Lung (tissue), 12 donors: ENCODE results near the gene RAB27B. TPM values are rescaled to one million over a fixed set of nuclear protein-coding genes. Genes with fewer than 3 reads are reported as not detected.

Experiments
- ATAC-seq: fragments of 200-7000 bp; cut with Tn5 transposase; one replicate; pipeline ENCODE4 v1.9.1; 2020; ENCODE audit warnings: moderate number of reproducible peaks; ENCODE audit not compliant: insufficient read depth, low FRiP score
- DNase-seq, 3 donors: peaks; one replicate each; pipeline ENCODE4 v3.0.0-alpha.2; 2013 to 2017
- H3K27ac ChIP-seq, 2 donors: one replicate each; pipeline ENCODE4 v1.5.1; 2013; ENCODE audit warnings: mild to moderate bottlenecking in 2 of 2, moderate library complexity in 2 of 2, control low read depth in 1 of 2, inconsistent platforms in 1 of 2, low read depth in 1 of 2, low read length in 1 of 2
- H3K27me3 ChIP-seq, 3 donors: one replicate each; pipeline ENCODE4 v1.5.1; 2013; ENCODE audit warnings: low read length in 2 of 3; ENCODE audit not compliant: control insufficient read depth in 3 of 3, insufficient read depth in 3 of 3
- H3K36me3 ChIP-seq, 4 donors: one replicate each; pipeline ENCODE4 v1.5.1; 2013; ENCODE audit warnings: low read length in 4 of 4, mild to moderate bottlenecking in 1 of 4, moderate library complexity in 1 of 4; ENCODE audit not compliant: control insufficient read depth in 4 of 4, insufficient read depth in 4 of 4
- H3K4me1 ChIP-seq, 5 donors: one replicate each; pipeline ENCODE4 v1.5.1; 2013; ENCODE audit warnings: low read length in 5 of 5, mild to moderate bottlenecking in 2 of 5, moderate library complexity in 1 of 5; ENCODE audit not compliant: control insufficient read depth in 5 of 5, insufficient read depth in 5 of 5
- H3K4me3 ChIP-seq: one replicate; pipeline ENCODE4 v1.5.1; 2013; ENCODE audit warnings: mild to moderate bottlenecking, control low read depth, moderate library complexity
- H3K9ac ChIP-seq, 2 donors: one replicate each; pipeline ENCODE4 v1.5.1; 2013; ENCODE audit warnings: low read length in 2 of 2, control low read depth in 1 of 2; ENCODE audit not compliant: insufficient read depth in 1 of 2
- H3K9me3 ChIP-seq, 4 donors: one replicate each; pipeline ENCODE4 v1.5.1; 2013; ENCODE audit warnings: low read length in 3 of 4, mild to moderate bottlenecking in 1 of 4, moderate library complexity in 1 of 4; ENCODE audit not compliant: control insufficient read depth in 4 of 4, insufficient read depth in 3 of 4
- CTCF ChIP-seq: IDR thresholded peaks from 2 replicates; pipeline ENCODE4 v1.5.1; 2012; ENCODE audit warnings: mild to moderate bottlenecking; ENCODE audit errors: control extremely low read depth, extremely low read depth
- WGBS, 2 donors: extraction: QIAGEN DNeasy Blood & Tissue Kit; methylation state at CpG; one replicate each; pipeline ENCODE4 v1.1.7; 2013; 5-methylcytosine and 5-hydroxymethylcytosine counted together
- polyA plus RNA-seq, 2 donors: library from polyadenylated mRNA; stranded (reverse); fragments of 200-250 nt; gene quantifications; one replicate each; pipeline ENCODE4 v1.2.1, GENCODE V29; 2013
- total RNA-seq, 2 donors: library from RNA; depleted of rRNA in 1 of 2; stranded (reverse); fragments of >200 nt in 1 of 2; gene quantifications; one replicate each; pipeline ENCODE4 v1.2.1, GENCODE V29; 2014 to 2021
- donor health status: control.
- donor health status: control.
- donor health status: Bipolar disorder and iron deficiency.
- donor health status: healthy.
- donor health status: DM: yes; HTN: yes; CAD: no.

Gene RAB27B
- total and polyA plus RNA-seq, 4 donors = 5.0 to 21.5 (median 7.5) TPM

GRCh38 chr18:54923339-54923956 lies 95.2 kb downstream of the RAB27B start:
- ATAC-seq (no peak), DNase-seq (peak in 2 of 3 donors; percentile 39 to 65)
- Histone ChIP-seq H3K4me1 (no peaks in the 10 kb centered on the region), H3K4me3 (no peak overlapping the region), H3K9me3 (no peaks in the 10 kb centered on the region), H3K9ac (no peak overlapping the region), H3K27ac (no peak overlapping the region), H3K36me3 (peaks cover 0 to 51% (median 26%) of the 10 kb centered on the region in 4 donors), H3K27me3 (no peaks in the 10 kb centered on the region)
- 68 to 86% methylated on average over 4 of the region's 4 CpGs for WGBS, 2 donors
- no peak for TF ChIP-seq CTCF

GRCh38 chr18:54924948-54925347 lies 96.7 kb downstream of the RAB27B start:
- DNase-seq = no peak

GRCh38 chr18:54926593-54927325 lies 98.5 kb downstream of the RAB27B start:
- no peak overlapping the region for H3K4me3 ChIP-seq
- TF ChIP-seq CTCF = no peak
- DNase-seq = no peak
- no peaks in the 10 kb centered on the region for H3K27me3 ChIP-seq
- H3K27ac ChIP-seq = no peak overlapping the region
- no peak overlapping the region for H3K9ac ChIP-seq
- WGBS, 2 donors = 90 to 96% methylated on average over 3 of the region's 3 CpGs
- no peaks in the 10 kb centered on the region for H3K9me3 ChIP-seq
- ATAC-seq = no peak
- H3K36me3 ChIP-seq = peaks cover 0 to 39% (median 19%) of the 10 kb centered on the region in 4 donors
- H3K4me1 ChIP-seq = no peaks in the 10 kb centered on the region

More at GRCh38 chr18:54924948-54925347, 96.7 kb downstream of the RAB27B start:
- no peak for TF ChIP-seq CTCF
- no peaks in the 10 kb centered on the region for H3K4me1 ChIP-seq
- H3K9me3 ChIP-seq = no peaks in the 10 kb centered on the region
- H3K36me3 ChIP-seq = peaks cover 0 to 48% (median 24%) of the 10 kb centered on the region in 4 donors
- no peaks in the 10 kb centered on the region for H3K27me3 ChIP-seq
- H3K9ac ChIP-seq = no peak overlapping the region
- H3K4me3 ChIP-seq = no peak overlapping the region
- ATAC-seq = no peak
- WGBS, 2 donors = 90 to 95% methylated on average over 1 of the region's 1 CpG
- no peak overlapping the region for H3K27ac ChIP-seq
